Measurements from ENCODE around the gene ZNF117.

GRCh38 chr7:65004575-65004974 is 13.7 kb upstream of the ZNF117 start:
- TF ChIP-seq, protein P1, sequence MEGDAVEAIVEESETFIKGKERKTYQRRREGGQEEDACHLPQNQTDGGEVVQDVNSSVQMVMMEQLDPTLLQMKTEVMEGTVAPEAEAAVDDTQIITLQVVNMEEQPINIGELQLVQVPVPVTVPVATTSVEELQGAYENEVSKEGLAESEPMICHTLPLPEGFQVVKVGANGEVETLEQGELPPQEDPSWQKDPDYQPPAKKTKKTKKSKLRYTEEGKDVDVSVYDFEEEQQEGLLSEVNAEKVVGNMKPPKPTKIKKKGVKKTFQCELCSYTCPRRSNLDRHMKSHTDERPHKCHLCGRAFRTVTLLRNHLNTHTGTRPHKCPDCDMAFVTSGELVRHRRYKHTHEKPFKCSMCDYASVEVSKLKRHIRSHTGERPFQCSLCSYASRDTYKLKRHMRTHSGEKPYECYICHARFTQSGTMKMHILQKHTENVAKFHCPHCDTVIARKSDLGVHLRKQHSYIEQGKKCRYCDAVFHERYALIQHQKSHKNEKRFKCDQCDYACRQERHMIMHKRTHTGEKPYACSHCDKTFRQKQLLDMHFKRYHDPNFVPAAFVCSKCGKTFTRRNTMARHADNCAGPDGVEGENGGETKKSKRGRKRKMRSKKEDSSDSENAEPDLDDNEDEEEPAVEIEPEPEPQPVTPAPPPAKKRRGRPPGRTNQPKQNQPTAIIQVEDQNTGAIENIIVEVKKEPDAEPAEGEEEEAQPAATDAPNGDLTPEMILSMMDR (conservative IDR thresholded peaks at IDR 0.05; ENCODE audit: low read length), result no peak
- TF ChIP-seq EZH2phosphoT487 (IDR thresholded peaks at IDR 0.05; ENCODE audit: borderline replicate concordance), result no peak
